ENCODE measurements around the gene BANP. TPM values are rescaled to one million over a fixed set of nuclear protein-coding genes. Genes with fewer than 3 reads are reported as not detected.
A peak's percentile ranks its signal among the peaks of the same experiment; 100 is the strongest.
"Not testable (repeated sequence)": the region's sequence is repeated elsewhere in the genome, so short reads cannot be mapped to it uniquely, and the experiment has no call there.

Gene BANP
- total and polyA plus RNA-seq, 2 donors from 2014 or later, result 12.4 to 26.3 TPM

GRCh38 chr16:88035292-88035691 is 84.1 kb downstream of the BANP start:
- FAIRE-seq, result no peak
- Histone ChIP-seq H3K27me3 (ENCODE audit: control insufficient read depth, insufficient read depth, low read length) (no peaks in the 10 kb centered on the region), H3K9me3 (ENCODE audit: control insufficient read depth in 2 of 3, insufficient read depth in 1 of 3, low read length in 3 of 3) (no peaks in the 10 kb centered on the region), H3K4me3 (ENCODE audit: low read length in 3 of 3) (no peak overlapping the region), H3K36me3 (ENCODE audit: control insufficient read depth in 2 of 3, insufficient read depth in 3 of 3, low read length in 3 of 3) (peaks cover 0 to 11% (median 4%) of the 10 kb centered on the region in 3 donors), H3K4me1 (ENCODE audit: control insufficient read depth in 2 of 3, insufficient read depth in 2 of 3, low read depth in 1 of 3, low read length in 3 of 3) (no peaks in the 10 kb centered on the region), H3K27ac (ENCODE audit: low read depth in 2 of 2, low read length in 2 of 2) (no peak overlapping the region), H3K9ac (ENCODE audit: low read length in 3 of 3) (no peak overlapping the region)
- peak in 1 of 5 donors; percentile 60 for DNase-seq
- intact Hi-C loops (cut with DNase I), result no loop called here
- no peak for TF ChIP-seq CTCF (IDR thresholded peaks at IDR 0.05; ENCODE audit: borderline replicate concordance, extremely low read depth, insufficient read depth)

- intact Hi-C loops (cut with DNase I); H3K4me3 ChIP-seq (ENCODE audit: low read length in 3 of 3); H3K27me3 ChIP-seq (ENCODE audit: control insufficient read depth, insufficient read depth, low read length); H3K4me1 ChIP-seq (ENCODE audit: control insufficient read depth in 2 of 3, insufficient read depth in 2 of 3, low read depth in 1 of 3, low read length in 3 of 3); H3K27ac ChIP-seq (ENCODE audit: low read depth in 2 of 2, low read length in 2 of 2); FAIRE-seq; H3K9ac ChIP-seq (ENCODE audit: low read length in 3 of 3); H3K9me3 ChIP-seq (ENCODE audit: control insufficient read depth in 2 of 3, insufficient read depth in 1 of 3, low read length in 3 of 3): not testable (repeated sequence)
- peaks cover 0 to 11% (median 4%) of the 10 kb centered on the region in 3 donors for H3K36me3 ChIP-seq (ENCODE audit: control insufficient read depth in 2 of 3, insufficient read depth in 3 of 3, low read length in 3 of 3)
- DNase-seq, result peak in 1 of 5 donors; percentile 53
Measured at GRCh38 chr16:88035884-88036639, 84.8 kb downstream of the BANP start.

DNA sequence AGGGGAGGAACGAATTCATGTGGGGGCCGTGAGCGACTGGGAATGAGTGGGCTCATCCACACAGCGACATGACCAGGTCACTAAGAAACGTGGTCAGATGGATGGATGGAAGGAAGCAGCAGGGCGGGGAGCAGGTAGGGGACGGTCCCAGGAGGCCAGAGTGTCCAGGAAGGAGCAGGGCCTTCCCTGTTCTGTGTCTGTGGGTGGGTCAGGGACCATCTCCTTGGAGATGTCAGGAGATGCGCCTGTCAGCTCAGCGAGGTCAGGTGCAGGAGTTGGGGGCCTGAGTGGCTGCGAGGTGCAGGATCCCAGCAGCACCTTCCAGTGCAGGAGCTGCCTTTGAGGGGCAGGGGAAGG is 85.4 kb downstream of the BANP start:
- intact Hi-C loops (cut with DNase I); H3K4me3 ChIP-seq (ENCODE audit: low read length in 3 of 3); H3K4me1 ChIP-seq (ENCODE audit: control insufficient read depth in 2 of 3, insufficient read depth in 2 of 3, low read depth in 1 of 3, low read length in 3 of 3); H3K9ac ChIP-seq (ENCODE audit: low read length in 3 of 3); H3K27me3 ChIP-seq (ENCODE audit: control insufficient read depth, insufficient read depth, low read length); H3K27ac ChIP-seq (ENCODE audit: low read depth in 2 of 2, low read length in 2 of 2); H3K9me3 ChIP-seq (ENCODE audit: control insufficient read depth in 2 of 3, insufficient read depth in 1 of 3, low read length in 3 of 3); FAIRE-seq: not testable (repeated sequence)
- peaks cover 0 to 11% (median 4%) of the 10 kb centered on the region in 3 donors for H3K36me3 ChIP-seq (ENCODE audit: control insufficient read depth in 2 of 3, insufficient read depth in 3 of 3, low read length in 3 of 3)
- peak in 1 of 5 donors; percentile 22 for DNase-seq

DNA sequence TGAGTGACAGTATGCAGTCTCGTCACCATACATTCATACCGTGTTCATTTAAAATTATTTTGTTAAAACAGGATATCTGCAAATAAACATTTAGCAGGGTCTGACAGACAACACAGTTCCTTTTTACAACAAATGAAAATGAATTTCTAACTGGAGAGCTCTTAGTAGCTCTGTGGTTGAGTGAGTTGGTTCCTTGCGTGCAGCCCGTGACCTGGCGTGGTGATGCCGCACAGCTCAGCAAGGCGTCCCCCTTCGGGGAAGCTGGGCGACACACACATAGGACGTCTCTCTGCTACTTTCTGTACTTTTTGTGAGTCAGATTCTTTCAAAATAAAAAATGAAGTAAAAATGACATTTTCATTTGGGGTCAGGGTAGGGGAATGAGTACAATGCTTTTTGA is 86.1 kb downstream of the BANP start:
- H3K9ac ChIP-seq (ENCODE audit: low read length in 3 of 3); H3K27ac ChIP-seq (ENCODE audit: low read depth in 2 of 2, low read length in 2 of 2); H3K9me3 ChIP-seq (ENCODE audit: control insufficient read depth in 2 of 3, insufficient read depth in 1 of 3, low read length in 3 of 3); H3K4me3 ChIP-seq (ENCODE audit: low read length in 3 of 3); H3K4me1 ChIP-seq (ENCODE audit: control insufficient read depth in 2 of 3, insufficient read depth in 2 of 3, low read depth in 1 of 3, low read length in 3 of 3); FAIRE-seq; H3K27me3 ChIP-seq (ENCODE audit: control insufficient read depth, insufficient read depth, low read length); intact Hi-C loops (cut with DNase I): not testable (repeated sequence)
- peaks cover 0 to 11% (median 4%) of the 10 kb centered on the region in 3 donors for H3K36me3 ChIP-seq (ENCODE audit: control insufficient read depth in 2 of 3, insufficient read depth in 3 of 3, low read length in 3 of 3)
- peak in 1 of 5 donors; percentile 22 for DNase-seq

DNA sequence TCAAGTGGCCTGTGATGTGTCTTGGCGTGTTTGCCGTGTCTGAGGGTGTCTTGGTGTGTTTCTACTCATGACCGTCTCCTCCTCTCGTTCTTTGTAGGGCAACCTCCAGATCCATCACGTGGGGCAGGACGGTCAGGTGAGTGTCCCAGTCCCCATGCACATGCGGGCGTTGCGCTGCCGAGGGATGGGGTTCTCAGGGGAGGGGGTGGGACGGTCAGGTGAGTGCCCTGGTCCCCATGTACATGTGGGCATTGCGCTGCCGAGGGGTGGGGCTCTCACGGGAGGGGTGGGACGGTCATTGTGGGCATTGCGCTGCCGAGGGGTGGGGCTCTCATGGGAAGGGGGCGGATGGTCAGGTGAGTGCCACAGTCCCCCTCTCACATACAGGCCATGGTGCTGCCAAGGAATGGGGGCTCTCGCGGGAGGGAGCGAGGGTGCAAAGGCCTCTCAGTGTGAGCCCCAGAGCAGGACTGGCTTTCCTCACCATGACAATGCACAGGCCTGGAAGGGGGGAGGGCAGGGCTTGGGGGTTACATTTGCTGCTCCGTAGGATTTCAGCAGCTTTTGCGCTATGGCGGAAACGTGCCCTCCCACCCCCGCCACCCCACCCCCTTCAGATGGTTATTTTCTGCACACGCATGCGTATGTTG is 86.8 kb downstream of the BANP start:
- FAIRE-seq; H3K4me1 ChIP-seq (ENCODE audit: control insufficient read depth in 2 of 3, insufficient read depth in 2 of 3, low read depth in 1 of 3, low read length in 3 of 3); H3K9me3 ChIP-seq (ENCODE audit: control insufficient read depth in 2 of 3, insufficient read depth in 1 of 3, low read length in 3 of 3); intact Hi-C loops (cut with DNase I); H3K9ac ChIP-seq (ENCODE audit: low read length in 3 of 3); H3K4me3 ChIP-seq (ENCODE audit: low read length in 3 of 3); H3K27me3 ChIP-seq (ENCODE audit: control insufficient read depth, insufficient read depth, low read length); H3K27ac ChIP-seq (ENCODE audit: low read depth in 2 of 2, low read length in 2 of 2): not testable (repeated sequence)
- peak in 1 of 5 donors; percentile 48 for DNase-seq
- H3K36me3 ChIP-seq (ENCODE audit: control insufficient read depth in 2 of 3, insufficient read depth in 3 of 3, low read length in 3 of 3), result peaks cover 0 to 11% (median 4%) of the 10 kb centered on the region in 3 donors

- intact Hi-C loops (cut with DNase I); FAIRE-seq; H3K9ac ChIP-seq (ENCODE audit: low read length in 3 of 3); H3K27me3 ChIP-seq (ENCODE audit: control insufficient read depth, insufficient read depth, low read length); H3K9me3 ChIP-seq (ENCODE audit: control insufficient read depth in 2 of 3, insufficient read depth in 1 of 3, low read length in 3 of 3); H3K27ac ChIP-seq (ENCODE audit: low read depth in 2 of 2, low read length in 2 of 2); H3K4me1 ChIP-seq (ENCODE audit: control insufficient read depth in 2 of 3, insufficient read depth in 2 of 3, low read depth in 1 of 3, low read length in 3 of 3); H3K4me3 ChIP-seq (ENCODE audit: low read length in 3 of 3): not testable (repeated sequence)
- H3K36me3 ChIP-seq (ENCODE audit: control insufficient read depth in 2 of 3, insufficient read depth in 3 of 3, low read length in 3 of 3), result peaks cover 0 to 11% (median 4%) of the 10 kb centered on the region in 3 donors
- peak in 1 of 5 donors; percentile 11 for DNase-seq
Measured at GRCh38 chr16:88038526-88038908, 87.3 kb downstream of the BANP start.

Measured in kidney (tissue), 14 donors.